ENCODE results near the gene TMTC2. TPM values are rescaled to one million over a fixed set of nuclear protein-coding genes. Genes with fewer than 3 reads are reported as not detected.

Gene TMTC2
- total RNA-seq, 2 donors from 2014 or later, result 5.0 to 6.7 TPM

DNA sequence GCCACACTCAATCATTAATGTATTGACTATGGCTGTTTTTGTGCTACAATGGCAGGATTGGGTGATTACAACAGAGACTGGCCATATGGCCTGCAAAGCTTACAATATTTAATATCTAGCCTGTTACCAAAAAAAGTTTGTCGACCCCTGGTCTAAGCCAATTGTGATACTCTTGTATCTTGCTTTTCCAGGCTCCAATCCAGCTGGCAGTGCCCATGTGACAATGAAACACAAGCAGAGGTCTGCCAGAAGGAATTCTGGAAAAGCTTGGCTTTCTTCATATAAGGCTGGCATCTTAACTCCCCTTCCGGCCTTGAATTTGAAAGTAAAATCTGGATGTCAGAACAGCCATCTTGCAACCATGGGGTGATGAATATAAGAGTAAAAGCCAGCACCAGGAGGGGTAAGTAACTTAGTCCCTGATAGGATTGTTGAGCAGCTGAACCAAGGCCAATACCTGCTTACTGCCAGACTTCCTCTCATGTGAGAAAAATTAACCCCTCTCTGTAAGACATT, 458.7 kb downstream of the TMTC2 start:
- ATAC-seq (no peak), DNase-seq (ENCODE audit: low spot score in 2 of 2) (no peak)
- no peak overlapping the region for H3K27ac Mint-ChIP-seq
- H3K9me3 Mint-ChIP-seq, result peaks cover 1 to 11% of the 10 kb centered on the region in 2 donors
- H3K36me3 Mint-ChIP-seq, result no peaks in the 10 kb centered on the region

DNA sequence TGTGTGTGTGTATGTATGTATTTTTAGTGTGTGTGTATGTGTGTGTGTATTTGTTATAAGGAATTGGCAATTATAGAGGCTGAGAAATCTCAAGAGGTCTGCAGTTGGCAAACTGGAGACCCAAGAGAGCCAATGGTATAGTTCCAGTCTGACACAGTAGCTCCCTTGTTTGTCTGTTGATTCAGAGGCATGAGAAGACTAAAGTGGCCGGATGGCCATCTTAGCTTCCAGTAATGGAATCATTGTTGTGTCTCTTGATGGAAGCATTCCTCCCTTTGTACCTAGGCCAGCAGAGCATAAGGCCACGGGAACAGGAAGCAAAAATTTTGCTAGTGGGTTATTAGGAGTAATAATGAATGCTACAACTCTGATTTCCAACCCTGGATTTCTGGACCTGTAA, 460.6 kb downstream of the TMTC2 start:
- H3K9me3 Mint-ChIP-seq, result peaks cover 0 to 3% of the 10 kb centered on the region in 2 donors
- ATAC-seq (no peak), DNase-seq (ENCODE audit: low spot score in 2 of 2) (no peak)
- H3K27ac Mint-ChIP-seq, result no peak overlapping the region
- no peaks in the 10 kb centered on the region for H3K36me3 Mint-ChIP-seq

DNA sequence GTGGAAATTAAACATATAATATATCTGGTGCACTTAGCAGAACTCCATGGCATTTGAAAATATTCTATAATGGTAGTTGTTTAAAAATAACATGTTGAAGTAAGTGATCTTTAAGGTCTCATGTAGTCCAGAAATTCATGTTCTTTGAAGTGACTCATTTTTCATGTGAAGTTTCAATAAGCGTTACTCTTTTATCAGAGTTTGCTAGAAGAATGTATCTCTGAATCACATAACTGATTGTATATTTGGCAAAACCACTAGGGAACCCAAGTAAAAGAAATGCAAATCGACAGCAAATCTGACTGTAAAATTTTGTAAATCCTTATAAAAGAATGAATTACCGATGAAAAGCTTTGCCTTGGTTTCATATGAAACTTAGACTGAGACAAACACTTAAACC, 463.3 kb downstream of the TMTC2 start:
- Mint-ChIP-seq H3K27ac (no peak overlapping the region), H3K9me3 (peaks cover 0 to 3% of the 10 kb centered on the region in 2 donors), H3K36me3 (no peaks in the 10 kb centered on the region)
- ATAC-seq, result no peak
- no peak for DNase-seq (ENCODE audit: low spot score in 2 of 2)

DNA sequence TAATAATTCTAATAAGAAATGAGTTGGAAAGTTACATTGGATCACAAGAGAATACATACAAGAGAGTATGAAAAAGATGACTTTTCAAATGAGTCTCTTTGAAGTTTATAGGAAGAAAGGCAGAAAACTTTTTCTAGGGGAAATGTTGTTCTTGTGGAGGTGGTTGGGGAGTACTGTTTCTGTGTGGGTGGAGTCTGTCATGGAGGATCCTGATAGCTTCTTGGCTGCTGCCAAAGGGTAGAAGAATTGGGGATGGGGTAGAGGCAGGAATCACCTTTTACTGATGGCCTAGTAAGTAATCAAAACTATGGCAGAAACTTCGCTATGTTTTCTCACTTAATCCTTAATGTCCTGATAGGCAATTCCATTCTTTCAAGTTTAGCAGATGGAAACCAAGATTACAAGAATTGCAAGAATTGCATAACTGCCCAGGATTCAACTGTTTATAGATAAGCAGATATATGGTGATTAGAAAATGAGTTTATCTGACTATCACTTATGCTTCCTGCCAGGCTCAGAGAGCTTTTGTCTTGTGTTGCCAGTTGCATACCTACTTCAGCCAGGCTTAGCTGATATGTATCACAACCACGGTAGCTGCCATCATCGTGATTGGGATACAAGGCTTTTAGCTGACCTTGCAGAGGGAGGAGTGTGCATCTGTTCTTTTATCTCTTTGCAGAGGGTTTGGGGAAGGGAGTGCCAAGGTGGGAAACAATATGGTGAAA, 463.9 kb downstream of the TMTC2 start:
- peak overlapping the region in 1 of 2 donors; percentile 65 for H3K27ac Mint-ChIP-seq

DNA sequence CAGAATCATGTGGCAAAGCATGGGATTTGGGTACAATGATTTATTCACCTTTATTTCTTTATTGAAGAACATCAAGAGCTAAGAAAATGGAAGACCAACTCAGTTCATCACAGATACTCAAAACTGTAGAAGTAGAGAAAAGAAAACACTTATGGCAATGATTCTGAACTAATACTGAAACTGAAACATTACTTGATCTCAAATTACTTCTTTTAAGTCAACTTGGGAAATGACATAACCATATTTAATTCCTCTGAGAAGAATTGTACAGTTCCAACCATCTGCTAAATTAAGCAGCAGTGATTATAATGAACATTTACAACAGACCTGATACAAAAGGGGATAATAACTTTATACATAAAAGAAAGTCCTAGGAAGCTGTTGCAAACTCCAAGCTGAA, 466.5 kb downstream of the TMTC2 start:
- Mint-ChIP-seq H3K9me3 (peaks cover 0 to 3% of the 10 kb centered on the region in 2 donors), H3K36me3 (no peaks in the 10 kb centered on the region), H3K27ac (no peak overlapping the region)
- DNase-seq (ENCODE audit: low spot score in 2 of 2) (no peak), ATAC-seq (peak in 1 of 2 donors; percentile 67)

More for the DNA sequence above, 463.9 kb downstream of the TMTC2 start:
- H3K9me3 Mint-ChIP-seq, result peaks cover 0 to 3% of the 10 kb centered on the region in 2 donors
- DNase-seq (ENCODE audit: low spot score in 2 of 2) (no peak), ATAC-seq (no peak)
- H3K36me3 Mint-ChIP-seq, result no peaks in the 10 kb centered on the region

DNA sequence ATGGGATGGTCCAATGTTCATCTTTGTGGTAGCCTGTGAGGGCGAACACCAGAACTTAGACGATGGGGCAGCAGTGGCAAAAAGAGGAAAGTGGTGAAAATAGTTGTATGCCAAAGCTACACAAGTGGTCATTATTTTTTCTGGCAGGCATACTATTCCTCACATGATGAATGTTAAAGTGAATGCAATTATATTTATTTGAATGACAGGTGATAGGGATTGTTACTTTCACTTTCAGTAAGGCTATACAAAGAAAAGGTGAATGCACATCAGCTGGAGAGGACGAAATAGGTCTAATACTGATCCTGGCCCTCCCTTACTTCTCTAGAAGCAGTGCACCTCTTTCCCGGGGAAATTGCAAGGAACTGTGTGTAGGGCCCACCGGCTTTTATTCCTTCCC, 470.1 kb downstream of the TMTC2 start:
- Mint-ChIP-seq H3K36me3 (no peaks in the 10 kb centered on the region), H3K9me3 (peaks cover 0 to 5% of the 10 kb centered on the region in 2 donors), H3K27ac (no peak overlapping the region)
- ATAC-seq, result no peak
- no peak for DNase-seq (ENCODE audit: low spot score in 2 of 2)

DNA sequence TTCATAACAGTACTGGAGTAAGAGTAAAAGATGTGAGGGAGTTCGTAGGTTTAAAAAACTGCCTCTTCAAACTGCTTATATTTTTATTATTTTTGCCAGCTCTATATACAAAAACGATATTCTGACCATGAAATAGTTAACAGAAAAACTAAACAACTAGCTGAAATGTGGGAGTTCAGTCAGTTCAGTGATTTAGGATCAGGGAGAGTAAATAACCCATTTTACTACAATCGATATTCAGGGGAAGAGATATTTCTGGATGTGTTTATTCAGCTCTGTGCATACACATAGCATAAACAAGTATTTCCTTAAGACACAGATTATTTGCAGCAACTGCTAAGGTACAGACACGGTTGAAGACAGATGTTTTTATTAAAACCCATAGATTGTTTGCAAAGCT, 470.9 kb downstream of the TMTC2 start:
- ATAC-seq (no peak), DNase-seq (ENCODE audit: low spot score in 2 of 2) (no peak)
- Mint-ChIP-seq H3K9me3 (peaks cover 0 to 5% of the 10 kb centered on the region in 2 donors), H3K36me3 (no peaks in the 10 kb centered on the region), H3K27ac (no peak overlapping the region)

DNA sequence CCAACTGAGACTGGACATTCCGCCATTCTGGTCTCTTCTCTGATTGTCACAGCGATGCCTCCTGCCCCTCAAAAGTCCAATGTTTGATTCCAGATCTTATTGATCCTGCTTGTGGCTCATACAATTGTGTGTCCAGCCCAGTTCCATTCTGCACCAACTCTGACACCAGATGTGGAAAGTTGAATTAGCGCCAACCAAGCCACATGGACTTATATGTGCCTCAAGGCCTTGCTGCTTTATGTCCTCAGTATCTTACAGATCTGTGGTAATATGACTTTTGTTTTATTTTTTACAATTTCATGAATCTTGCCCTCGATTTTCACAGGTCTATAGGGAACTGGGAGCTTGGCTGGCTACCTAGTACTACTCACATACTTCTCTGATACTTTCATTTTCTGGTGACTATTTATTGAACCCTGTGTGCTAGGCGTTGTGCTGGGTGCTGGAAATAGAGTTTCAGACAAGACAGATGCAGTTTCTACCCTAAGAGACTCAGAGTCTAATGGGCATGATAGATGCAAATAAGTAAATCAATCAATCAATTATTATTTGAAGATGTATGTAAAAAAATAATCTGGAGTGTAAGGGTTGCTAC, 472.0 kb downstream of the TMTC2 start:
- Mint-ChIP-seq H3K27ac (no peak overlapping the region), H3K36me3 (no peaks in the 10 kb centered on the region), H3K9me3 (peaks cover 0 to 5% of the 10 kb centered on the region in 2 donors)
- DNase-seq (ENCODE audit: low spot score in 2 of 2), result no peak
- ATAC-seq, result no peak

DNA sequence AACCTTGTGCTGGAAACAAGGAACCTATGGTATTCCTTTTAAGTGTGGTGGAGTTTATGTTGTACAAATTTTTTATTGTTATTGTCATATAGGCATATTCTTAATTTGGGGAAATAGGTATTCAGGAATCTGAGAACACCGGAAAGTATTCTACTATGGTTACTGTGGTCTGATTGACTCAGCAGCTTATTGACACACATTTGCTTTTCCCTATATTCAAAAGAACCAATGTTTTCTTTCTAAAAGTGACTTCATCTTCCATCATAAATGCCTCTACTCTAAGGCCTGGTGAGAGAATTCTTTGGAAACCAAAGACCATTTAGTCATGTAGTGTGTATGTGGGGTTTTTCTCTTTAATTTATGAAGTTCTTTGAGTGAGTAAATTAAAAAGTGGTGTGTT, 474.8 kb downstream of the TMTC2 start:
- ATAC-seq (no peak), DNase-seq (ENCODE audit: low spot score in 2 of 2) (no peak)
- Mint-ChIP-seq H3K9me3 (peaks cover 0 to 5% of the 10 kb centered on the region in 2 donors), H3K36me3 (no peaks in the 10 kb centered on the region), H3K27ac (no peak overlapping the region)

DNA sequence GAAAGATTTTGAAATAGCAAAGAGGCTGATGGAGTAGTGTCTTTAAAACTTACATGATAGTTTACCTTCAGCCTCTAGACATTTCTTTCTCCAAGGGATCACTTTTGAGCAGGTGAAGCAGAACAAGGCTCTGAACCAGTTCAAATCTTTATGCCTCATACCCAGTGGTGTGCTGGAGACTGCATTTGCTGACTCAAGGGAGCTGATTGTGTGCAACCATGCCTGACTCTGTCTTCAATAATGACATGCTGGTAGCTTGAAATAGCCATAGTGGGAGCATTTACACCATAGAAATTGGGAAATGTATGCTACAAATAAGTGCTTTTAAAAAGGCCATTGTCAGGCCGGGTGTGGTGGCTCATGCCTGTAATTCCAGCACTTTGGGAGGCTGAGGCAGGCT, 482.0 kb downstream of the TMTC2 start:
- DNase-seq (ENCODE audit: low spot score in 2 of 2), result no peak
- Mint-ChIP-seq H3K9me3 (no peaks in the 10 kb centered on the region), H3K27ac (no peak overlapping the region), H3K36me3 (no peaks in the 10 kb centered on the region)
- no peak for ATAC-seq

DNA sequence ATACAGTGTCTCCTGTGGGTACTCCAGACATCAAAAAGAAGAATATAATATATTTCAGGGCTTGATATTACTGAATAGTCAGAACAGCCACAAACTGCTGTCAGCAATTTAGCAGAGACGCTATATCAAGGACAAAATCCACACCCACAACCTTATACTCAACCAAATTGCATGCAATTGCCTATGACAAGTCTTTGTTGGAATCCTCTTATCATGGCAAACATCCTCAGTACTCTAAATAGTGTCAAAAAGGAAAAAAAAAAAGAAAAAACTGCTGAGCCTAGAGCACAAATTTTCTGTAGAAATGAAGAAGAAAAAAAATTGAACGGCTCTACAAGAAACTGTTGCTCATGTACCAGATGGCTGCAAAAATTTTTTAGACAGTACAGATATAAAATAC, 485.7 kb downstream of the TMTC2 start:
- ATAC-seq (no peak), DNase-seq (ENCODE audit: low spot score in 2 of 2) (no peak)
- Mint-ChIP-seq H3K9me3 (no peaks in the 10 kb centered on the region), H3K36me3 (no peaks in the 10 kb centered on the region), H3K27ac (no peak overlapping the region)

DNA sequence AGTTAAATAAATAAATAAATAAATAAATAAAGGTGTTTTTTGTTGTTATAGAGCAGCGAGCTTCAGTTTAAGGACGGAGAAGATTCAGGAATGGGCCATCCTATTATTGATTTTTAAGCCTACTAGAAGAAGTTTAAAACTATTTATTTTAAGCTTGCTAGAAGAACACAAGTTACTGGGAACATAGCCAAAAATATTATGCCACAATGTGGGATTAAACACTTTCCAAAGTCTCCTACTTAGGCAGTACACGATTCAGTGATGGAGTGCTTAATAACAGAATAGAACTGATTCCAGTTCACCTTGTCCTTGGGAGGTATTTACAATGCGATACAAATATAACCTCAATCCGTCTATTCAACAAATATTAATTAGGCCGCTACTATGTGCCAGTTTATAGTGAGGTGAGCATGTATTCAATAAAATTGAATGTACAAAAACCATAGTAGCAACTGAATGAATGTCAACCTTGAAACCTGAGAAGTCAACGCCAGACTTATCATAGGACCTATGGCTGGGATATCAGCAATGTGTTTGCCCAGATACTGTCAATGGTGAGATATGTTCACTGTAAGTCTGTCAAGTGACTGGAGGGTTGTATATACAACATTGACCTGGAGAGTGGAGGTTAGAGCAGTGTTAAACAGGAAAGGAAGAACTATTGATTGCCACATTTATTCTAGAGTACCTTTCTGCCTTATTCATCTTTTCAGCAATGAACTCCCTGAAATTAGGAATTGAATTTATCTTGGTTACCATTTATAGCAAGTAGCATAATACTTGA, 486.4 kb downstream of the TMTC2 start:
- H3K27ac Mint-ChIP-seq, result no peak overlapping the region
- no peaks in the 10 kb centered on the region for H3K36me3 Mint-ChIP-seq
- no peaks in the 10 kb centered on the region for H3K9me3 Mint-ChIP-seq
- no peak for ATAC-seq
- no peak for DNase-seq (ENCODE audit: low spot score in 2 of 2)

DNA sequence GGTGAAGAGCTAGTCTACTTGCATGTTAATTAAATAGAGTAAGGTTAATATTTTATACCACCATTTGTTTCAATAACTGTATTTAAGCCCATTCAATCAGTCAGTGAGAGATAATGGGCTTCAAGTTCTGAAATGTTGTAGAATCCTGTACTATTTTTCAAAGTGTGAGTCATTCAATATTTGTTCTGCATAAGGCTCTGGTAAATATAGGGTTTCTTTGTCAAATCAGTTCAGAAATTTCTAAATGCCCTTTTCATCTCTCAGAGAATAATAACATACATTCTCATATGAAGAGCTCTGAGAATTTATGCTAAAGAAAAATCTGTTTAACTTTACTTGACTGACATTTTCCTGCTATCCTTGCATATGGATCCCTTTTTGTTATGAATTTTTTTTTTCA, 493.3 kb downstream of the TMTC2 start:
- no peak overlapping the region for H3K27ac Mint-ChIP-seq
- H3K9me3 Mint-ChIP-seq, result peaks cover 0 to 5% of the 10 kb centered on the region in 2 donors
- DNase-seq (ENCODE audit: low spot score in 2 of 2) (no peak), ATAC-seq (no peak)
- H3K36me3 Mint-ChIP-seq, result no peaks in the 10 kb centered on the region

DNA sequence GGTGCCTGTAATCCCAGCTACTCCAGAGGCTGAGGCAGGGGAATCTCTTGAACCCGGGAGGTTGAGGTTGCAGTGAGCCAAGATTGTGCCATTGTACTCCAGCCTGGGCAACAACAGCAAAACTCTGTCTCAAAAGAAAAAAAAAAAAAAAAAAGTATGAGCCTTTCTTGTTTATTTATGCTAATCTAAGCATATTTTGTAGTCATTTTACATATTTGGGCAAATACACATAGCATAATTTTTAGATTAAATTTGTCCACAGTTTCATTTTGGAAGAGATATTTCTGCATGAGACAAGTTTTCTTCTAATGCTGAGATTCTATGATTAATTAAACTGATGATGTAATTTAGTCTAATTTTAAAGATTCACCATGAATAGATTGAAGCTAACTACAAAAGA, 494.4 kb downstream of the TMTC2 start:
- no peak for DNase-seq (ENCODE audit: low spot score in 2 of 2)
- H3K9me3 Mint-ChIP-seq, result peaks cover 0 to 5% of the 10 kb centered on the region in 2 donors
- H3K36me3 Mint-ChIP-seq, result no peaks in the 10 kb centered on the region
- H3K27ac Mint-ChIP-seq, result no peak overlapping the region
- no peak for ATAC-seq

DNA sequence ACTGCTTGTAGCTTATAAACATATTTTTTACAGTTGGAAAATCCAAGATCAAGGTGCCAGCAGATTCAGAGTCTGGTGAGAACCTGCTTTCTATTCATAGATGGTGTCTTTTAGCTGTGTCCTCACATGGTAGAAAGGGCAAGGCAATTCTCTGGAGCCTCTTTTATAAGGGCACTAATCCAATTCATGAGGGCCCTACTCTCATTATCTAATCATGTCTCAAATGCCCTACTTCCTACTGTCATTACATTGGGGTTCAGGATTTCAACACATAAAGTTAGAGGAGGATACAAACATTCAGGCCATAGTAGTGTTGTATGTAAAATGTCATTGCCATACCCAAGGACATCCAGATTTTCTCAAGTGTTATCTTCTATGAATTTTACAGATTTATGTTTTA, 496.4 kb downstream of the TMTC2 start:
- DNase-seq (ENCODE audit: low spot score in 2 of 2) (no peak), ATAC-seq (no peak)
- Mint-ChIP-seq H3K27ac (no peak overlapping the region), H3K9me3 (peaks cover 0 to 5% of the 10 kb centered on the region in 2 donors), H3K36me3 (no peaks in the 10 kb centered on the region)

All from activated naive CD4-positive, alpha-beta T cell treated with anti-CD3 and anti-CD28 coated beads, Interleukin-2, amount 50 U/mL, for 72 hours (primary cell).